ENCODE results near the gene TAS2R7.
"Not testable (repeated sequence)": the region's sequence is repeated elsewhere in the genome, so short reads cannot be mapped to it uniquely, and the experiment has no call there.

Gene TAS2R7

GRCh38 chr12:10802587-10802986 is at the start of gene TAS2R7:
Gene TAS2R7 (minus strand): TSS chr12:10802627. CDS start chr12:10802570, 57 bp downstream.
- DNase-seq (ENCODE audit: low read depth, low spot score) = no peak

GRCh38 chr12:10851243-10851858 is 48.9 kb upstream of the TAS2R7 start:
- no peak for DNase-seq (ENCODE audit: low read depth, low spot score)

- DNase-seq (ENCODE audit: low read depth, low spot score) = no peak
These were observed 47.0 kb upstream of the TAS2R7 start, which contains the start of gene PRR4 for GRCh38 chr12:10849425-10849878. Gene PRR4 (minus strand): TSS chr12:10849475. CDS start chr12:10849437, 38 bp downstream.

GRCh38 chr12:10847744-10848143 is 45.3 kb upstream of the TAS2R7 start:
- no peak for DNase-seq (ENCODE audit: low read depth, low spot score)

- DNase-seq (ENCODE audit: low read depth, low spot score) = no peak
These were observed 40.4 kb upstream of the TAS2R7 start for GRCh38 chr12:10842862-10843261.

GRCh38 chr12:10838461-10838860 is 36.0 kb upstream of the TAS2R7 start:
- DNase-seq (ENCODE audit: low read depth, low spot score) = no peak

- DNase-seq (ENCODE audit: low read depth, low spot score) = no peak
These were observed 27.6 kb upstream of the TAS2R7 start for GRCh38 chr12:10829994-10830393.

- DNase-seq (ENCODE audit: low read depth, low spot score) = no peak
These were observed 23.8 kb upstream of the TAS2R7 start, which contains the start of gene TAS2R10 for GRCh38 chr12:10826258-10826657. Gene TAS2R10 (minus strand): TSS chr12:10826358. CDS start chr12:10826269, 89 bp downstream.

GRCh38 chr12:10824957-10825356 is 22.5 kb upstream of the TAS2R7 start:
- DNase-seq (ENCODE audit: low read depth, low spot score) = no peak

- no peak for DNase-seq (ENCODE audit: low read depth, low spot score)
These were observed 9.6 kb upstream of the TAS2R7 start for GRCh38 chr12:10811883-10812536.

- no peak for DNase-seq (ENCODE audit: low read depth, low spot score)
These were observed 7.6 kb upstream of the TAS2R7 start, which contains the start of gene TAS2R9 for GRCh38 chr12:10810068-10810467. Gene TAS2R9 (minus strand): TSS chr12:10810168. CDS start chr12:10810075, 93 bp downstream.

- no peak for DNase-seq (ENCODE audit: low read depth, low spot score)
These were observed 4.8 kb upstream of the TAS2R7 start, which contains the start of gene TAS2R8 for GRCh38 chr12:10807186-10807585. Gene TAS2R8 (minus strand): TSS chr12:10807286. CDS start chr12:10806980, 306 bp downstream.

GRCh38 chr12:10801741-10802140 is 686 bp downstream of the TAS2R7 start:
- no peak for DNase-seq (ENCODE audit: low read depth, low spot score)

- DNase-seq (ENCODE audit: low read depth, low spot score) = no peak
These were observed 8.2 kb downstream of the TAS2R7 start for GRCh38 chr12:10794222-10794621.

- DNase-seq (ENCODE audit: low read depth, low spot score) = not testable (repeated sequence)
These were observed 10.7 kb downstream of the TAS2R7 start for GRCh38 chr12:10791769-10792168.

GRCh38 chr12:10783252-10783651 is 19.2 kb downstream of the TAS2R7 start:
- DNase-seq (ENCODE audit: low read depth, low spot score) = no peak

- DNase-seq (ENCODE audit: low read depth, low spot score) = no peak
These were observed 23.3 kb downstream of the TAS2R7 start for GRCh38 chr12:10779103-10779502.

- DNase-seq (ENCODE audit: low read depth, low spot score) = no peak
These were observed 31.2 kb downstream of the TAS2R7 start for GRCh38 chr12:10771132-10771733.

- DNase-seq (ENCODE audit: low read depth, low spot score) = no peak
These were observed 42.8 kb downstream of the TAS2R7 start for GRCh38 chr12:10759657-10760056.

GRCh38 chr12:10756194-10756593 is 46.2 kb downstream of the TAS2R7 start:
- no peak for DNase-seq (ENCODE audit: low read depth, low spot score)

GRCh38 chr12:10753059-10753458 is 49.4 kb downstream of the TAS2R7 start:
- no peak for DNase-seq (ENCODE audit: low read depth, low spot score)
